WTC11 (cell line): ENCODE measurements around the gene SLC25A38.
"Not testable (repeated sequence)": the region's sequence is repeated elsewhere in the genome, so short reads cannot be mapped to it uniquely, and the experiment has no call there.

Experiments used
- ATF1 ChIP-seq: sonication (generic); formaldehyde crosslinking; IDR thresholded peaks from 2 replicates; pipeline ENCODE4 v1.8.1; 2023; ENCODE audit warnings: mild to moderate bottlenecking, moderate library complexity, missing genetic modification reagents
- CBFB ChIP-seq: sonication (generic); formaldehyde crosslinking; IDR thresholded peaks from 2 replicates; pipeline ENCODE4 v1.8.1; 2022; ENCODE audit warnings: mild to moderate bottlenecking, low read depth, missing genetic modification reagents
- FOXJ3 ChIP-seq: sonication (generic); formaldehyde crosslinking; IDR thresholded peaks from 2 replicates; pipeline ENCODE4 v1.9.0; 2021; ENCODE audit warnings: missing genetic modification reagents, mild to moderate bottlenecking, borderline replicate concordance
- NR2C2 ChIP-seq: sonication (generic); formaldehyde crosslinking; IDR thresholded peaks from 2 replicates; pipeline ENCODE4 v1.8.0; 2022; ENCODE audit warnings: mild to moderate bottlenecking, missing genetic modification reagents
- TF ChIP-seq, protein P1 (sequence below): fragments of 200-600 bp; IDR thresholded peaks from 2 replicates; pipeline ENCODE4 v1.8.0; 2022; ENCODE audit warnings: antibody characterized with exemption
- TF ChIP-seq, protein P2 (sequence below): sonication (generic); formaldehyde crosslinking; IDR thresholded peaks from 2 replicates; pipeline ENCODE4 v1.8.0; 2022; ENCODE audit warnings: mild to moderate bottlenecking, missing genetic modification reagents
- TF ChIP-seq, protein P3 (sequence below): sonication (generic); formaldehyde crosslinking; IDR thresholded peaks from 2 replicates; pipeline ENCODE4 v1.8.1; 2022; ENCODE audit warnings: low read depth, missing genetic modification reagents, borderline replicate concordance
- TF ChIP-seq, protein P4 (sequence below): sonication (generic); formaldehyde crosslinking; IDR thresholded peaks from 2 replicates; pipeline ENCODE4 v1.8.0; 2022; ENCODE audit warnings: mild to moderate bottlenecking, missing genetic modification reagents

DNA sequence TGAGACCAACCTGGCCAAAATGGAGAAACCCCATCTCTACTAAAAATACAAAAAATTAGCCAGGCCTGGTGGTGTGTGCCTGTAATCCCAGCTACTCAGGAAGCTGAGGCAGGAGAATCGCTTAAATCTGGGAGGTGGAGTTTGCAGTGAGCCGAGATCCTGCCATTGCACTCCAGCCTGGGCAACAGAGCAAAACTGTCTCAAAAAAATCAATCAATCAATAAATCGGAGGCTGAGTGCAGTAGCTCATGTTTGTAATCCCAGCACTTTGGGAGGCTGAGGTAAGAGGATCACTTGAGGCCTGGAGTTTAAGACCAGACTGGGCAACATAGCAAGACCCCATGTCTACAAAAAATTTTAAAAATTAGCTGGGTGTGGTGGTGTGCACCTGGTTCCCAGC lies 32.1 kb downstream of the SLC25A38 start:
- TF ChIP-seq, protein P1, sequence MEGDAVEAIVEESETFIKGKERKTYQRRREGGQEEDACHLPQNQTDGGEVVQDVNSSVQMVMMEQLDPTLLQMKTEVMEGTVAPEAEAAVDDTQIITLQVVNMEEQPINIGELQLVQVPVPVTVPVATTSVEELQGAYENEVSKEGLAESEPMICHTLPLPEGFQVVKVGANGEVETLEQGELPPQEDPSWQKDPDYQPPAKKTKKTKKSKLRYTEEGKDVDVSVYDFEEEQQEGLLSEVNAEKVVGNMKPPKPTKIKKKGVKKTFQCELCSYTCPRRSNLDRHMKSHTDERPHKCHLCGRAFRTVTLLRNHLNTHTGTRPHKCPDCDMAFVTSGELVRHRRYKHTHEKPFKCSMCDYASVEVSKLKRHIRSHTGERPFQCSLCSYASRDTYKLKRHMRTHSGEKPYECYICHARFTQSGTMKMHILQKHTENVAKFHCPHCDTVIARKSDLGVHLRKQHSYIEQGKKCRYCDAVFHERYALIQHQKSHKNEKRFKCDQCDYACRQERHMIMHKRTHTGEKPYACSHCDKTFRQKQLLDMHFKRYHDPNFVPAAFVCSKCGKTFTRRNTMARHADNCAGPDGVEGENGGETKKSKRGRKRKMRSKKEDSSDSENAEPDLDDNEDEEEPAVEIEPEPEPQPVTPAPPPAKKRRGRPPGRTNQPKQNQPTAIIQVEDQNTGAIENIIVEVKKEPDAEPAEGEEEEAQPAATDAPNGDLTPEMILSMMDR: not testable (repeated sequence)
- TF ChIP-seq, protein P2, sequence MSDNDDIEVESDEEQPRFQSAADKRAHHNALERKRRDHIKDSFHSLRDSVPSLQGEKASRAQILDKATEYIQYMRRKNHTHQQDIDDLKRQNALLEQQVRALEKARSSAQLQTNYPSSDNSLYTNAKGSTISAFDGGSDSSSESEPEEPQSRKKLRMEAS: not testable (repeated sequence)
- not testable (repeated sequence) for TF ChIP-seq CBFB, NR2C2, FOXJ3, ATF1 (CRISPR knock-in tag)
- TF ChIP-seq, protein P3, sequence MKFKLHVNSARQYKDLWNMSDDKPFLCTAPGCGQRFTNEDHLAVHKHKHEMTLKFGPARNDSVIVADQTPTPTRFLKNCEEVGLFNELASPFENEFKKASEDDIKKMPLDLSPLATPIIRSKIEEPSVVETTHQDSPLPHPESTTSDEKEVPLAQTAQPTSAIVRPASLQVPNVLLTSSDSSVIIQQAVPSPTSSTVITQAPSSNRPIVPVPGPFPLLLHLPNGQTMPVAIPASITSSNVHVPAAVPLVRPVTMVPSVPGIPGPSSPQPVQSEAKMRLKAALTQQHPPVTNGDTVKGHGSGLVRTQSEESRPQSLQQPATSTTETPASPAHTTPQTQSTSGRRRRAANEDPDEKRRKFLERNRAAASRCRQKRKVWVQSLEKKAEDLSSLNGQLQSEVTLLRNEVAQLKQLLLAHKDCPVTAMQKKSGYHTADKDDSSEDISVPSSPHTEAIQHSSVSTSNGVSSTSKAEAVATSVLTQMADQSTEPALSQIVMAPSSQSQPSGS (CRISPR knock-in tag): not testable (repeated sequence)
- TF ChIP-seq, protein P4, sequence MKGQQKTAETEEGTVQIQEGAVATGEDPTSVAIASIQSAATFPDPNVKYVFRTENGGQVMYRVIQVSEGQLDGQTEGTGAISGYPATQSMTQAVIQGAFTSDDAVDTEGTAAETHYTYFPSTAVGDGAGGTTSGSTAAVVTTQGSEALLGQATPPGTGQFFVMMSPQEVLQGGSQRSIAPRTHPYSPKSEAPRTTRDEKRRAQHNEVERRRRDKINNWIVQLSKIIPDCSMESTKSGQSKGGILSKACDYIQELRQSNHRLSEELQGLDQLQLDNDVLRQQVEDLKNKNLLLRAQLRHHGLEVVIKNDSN (CRISPR knock-in tag): not testable (repeated sequence)
